HT1080 (cell line): ENCODE data around the gene SLC9A3. TPM values are rescaled to one million over a fixed set of nuclear protein-coding genes. Genes with fewer than 3 reads are reported as not detected.

ENCODE experiments used
- DNase-seq: peaks from one replicate; pipeline ENCODE4 v3.0.0-alpha.2; 2015; ENCODE audit warnings: low read depth
- total RNA-seq: library from RNA; depleted of rRNA; stranded (reverse); fragments of >200 nt; shearing (Covaris generic); gene quantifications from 2 replicates; pipeline ENCODE4 v1.2.3, GENCODE V29; 2014

Gene SLC9A3
- total RNA-seq, 1 experiment from 2014 or later: 7.5 TPM

DNA sequence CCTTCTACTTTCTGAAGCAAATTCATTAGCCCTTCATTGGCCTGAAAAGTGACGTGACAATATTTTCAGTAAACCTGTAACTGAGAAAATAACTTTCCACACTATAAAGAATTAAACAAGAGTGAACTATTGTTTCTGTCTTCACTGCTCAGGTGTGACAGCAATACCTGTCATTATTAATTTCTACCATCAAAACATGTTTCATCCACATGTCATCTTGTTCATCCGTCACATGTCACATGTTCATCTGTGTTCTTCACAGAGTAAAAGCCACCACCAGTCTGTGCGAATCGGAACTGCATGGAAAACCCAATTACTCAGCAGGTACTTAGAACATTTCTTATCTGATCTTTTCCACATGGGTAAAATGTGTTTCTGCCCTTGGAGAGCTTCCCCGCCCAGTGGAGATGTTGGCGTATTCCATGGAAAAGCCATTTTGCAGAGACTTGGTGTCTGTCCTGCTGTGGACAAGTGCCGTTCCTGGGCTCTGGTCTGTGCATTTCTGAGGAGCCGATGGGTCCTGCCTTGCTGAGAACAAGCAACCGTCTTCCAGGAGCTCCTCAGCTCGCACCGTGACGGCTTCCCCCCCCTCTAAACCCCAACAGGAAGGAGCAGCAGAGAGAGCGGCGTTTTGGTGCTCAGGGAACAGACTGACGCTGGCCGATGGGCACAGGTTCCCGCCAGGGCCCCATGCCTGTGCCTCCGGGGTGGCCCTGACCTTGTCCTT lies 91.9 kb downstream of the SLC9A3 start:
- no peak for DNase-seq

- DNase-seq: no peak
These were observed 92.6 kb downstream of the SLC9A3 start for GRCh38 chr5:431711-432050.

GRCh38 chr5:431001-431710 lies 93.1 kb downstream of the SLC9A3 start:
- peak; percentile 47 for DNase-seq

DNA sequence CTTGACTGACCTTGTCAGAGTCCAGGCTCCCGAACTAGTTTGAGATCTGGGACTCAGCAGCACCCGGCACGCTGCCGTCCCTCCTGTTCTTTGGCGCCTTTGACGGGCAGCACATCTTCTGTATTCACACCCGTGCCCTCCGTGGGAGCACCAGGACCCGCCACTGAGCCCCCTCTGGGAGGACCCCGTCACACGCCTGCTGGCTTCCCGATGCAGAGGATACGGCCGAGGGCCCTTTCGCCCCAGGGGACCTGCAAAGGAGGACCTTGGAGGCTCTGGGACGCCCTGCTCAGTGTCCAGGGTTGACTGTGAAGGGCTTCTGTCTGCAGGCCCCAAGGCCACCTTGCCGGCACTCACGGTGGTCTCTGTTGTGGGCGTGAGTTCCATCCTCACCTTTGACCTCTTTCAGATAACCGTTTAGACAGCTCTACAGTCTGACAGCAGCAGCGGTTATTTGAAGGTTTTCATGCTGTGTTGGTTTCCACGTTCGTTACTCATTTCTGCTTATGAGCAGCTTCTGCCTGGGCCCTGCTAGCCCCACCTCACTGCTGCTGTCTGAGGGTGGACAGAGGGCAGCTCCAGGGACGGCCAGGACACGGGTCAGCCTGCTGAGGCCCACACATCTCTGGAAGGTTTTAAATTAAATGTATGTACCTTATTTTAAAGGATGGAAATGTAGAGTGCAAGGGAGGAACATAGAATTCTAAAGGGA lies 93.9 kb downstream of the SLC9A3 start:
- no peak for DNase-seq

- DNase-seq: no peak
These were observed 94.6 kb downstream of the SLC9A3 start for GRCh38 chr5:429453-430188.

DNA sequence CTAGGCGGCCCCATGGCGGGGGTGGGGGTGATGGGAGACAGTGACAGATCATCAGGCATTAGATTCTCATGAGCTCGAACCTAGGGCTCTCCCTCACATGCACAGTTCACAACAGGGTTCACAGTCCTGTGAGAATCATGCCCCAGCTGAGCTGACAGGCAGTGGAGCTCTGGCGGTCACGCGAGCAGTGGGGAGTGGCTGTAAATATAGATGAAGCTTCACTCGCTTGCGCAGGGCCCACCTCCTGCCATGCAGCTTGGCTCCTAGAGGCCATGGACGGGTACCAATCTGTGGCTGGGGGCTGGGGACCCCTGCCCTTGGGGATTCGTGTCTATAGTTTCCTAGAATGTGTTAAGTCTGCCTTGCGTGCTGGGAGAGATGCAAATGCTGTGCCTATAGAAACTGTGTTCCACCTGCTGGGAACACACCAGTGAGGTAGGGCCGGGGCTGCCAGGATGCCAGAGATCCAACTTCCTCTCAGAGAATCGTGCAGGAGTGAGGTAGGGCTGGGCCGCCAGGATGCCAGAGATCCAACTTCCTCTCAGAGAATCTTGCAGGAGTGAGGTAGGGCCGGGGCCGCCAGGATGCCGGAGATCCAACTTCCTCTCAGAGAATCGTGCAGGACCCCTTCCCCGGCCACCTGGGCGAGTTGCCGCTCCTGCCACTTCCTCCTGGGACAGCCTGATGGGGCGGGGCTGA lies 95.3 kb downstream of the SLC9A3 start:
- no peak for DNase-seq

GRCh38 chr5:428219-428618 lies 96.0 kb downstream of the SLC9A3 start:
- DNase-seq: no peak

DNA sequence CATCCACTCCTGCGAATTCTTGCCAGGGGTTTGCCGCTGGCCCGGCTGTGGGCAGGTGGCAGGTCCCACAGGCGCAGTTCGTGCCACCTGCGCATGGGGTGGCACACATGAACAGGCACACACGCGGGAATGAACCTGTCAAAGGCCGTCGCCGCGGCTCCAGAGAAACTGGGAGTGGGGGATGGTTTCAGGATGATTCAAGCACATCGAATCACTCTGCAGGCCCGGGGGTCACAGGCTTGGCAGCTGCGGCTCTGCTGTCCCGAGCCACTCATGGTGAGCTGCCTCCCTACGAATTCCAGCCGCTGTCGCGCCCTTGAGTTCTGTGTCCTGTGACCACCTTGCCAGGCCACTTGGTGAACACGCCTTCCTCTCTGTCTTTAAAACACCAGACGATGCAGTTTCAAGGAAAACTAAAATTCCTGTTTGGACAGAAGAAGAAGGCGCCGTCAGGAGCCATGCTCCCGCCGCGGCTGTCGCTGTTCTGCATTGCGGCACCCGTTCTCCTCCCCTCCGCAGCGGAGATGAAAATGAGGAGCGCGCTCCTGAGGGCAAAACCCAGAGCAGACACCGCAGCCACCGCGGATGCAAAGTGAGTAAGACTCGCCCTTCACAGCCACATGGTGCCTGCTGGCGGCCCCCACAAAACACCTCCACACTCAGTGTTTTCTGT lies 96.7 kb downstream of the SLC9A3 start:
- DNase-seq: no peak

- DNase-seq: no peak
These were observed 97.8 kb downstream of the SLC9A3 start for GRCh38 chr5:426392-426976.

- DNase-seq: no peak
These were observed 98.5 kb downstream of the SLC9A3 start for GRCh38 chr5:425714-426113.

- no peak for DNase-seq
These were observed 99.7 kb downstream of the SLC9A3 start for GRCh38 chr5:424301-425110.

GRCh38 chr5:423626-424261 lies 100.5 kb downstream of the SLC9A3 start:
- DNase-seq: no peak

GRCh38 chr5:423233-423565 lies 101.0 kb downstream of the SLC9A3 start:
- DNase-seq: no peak

DNA sequence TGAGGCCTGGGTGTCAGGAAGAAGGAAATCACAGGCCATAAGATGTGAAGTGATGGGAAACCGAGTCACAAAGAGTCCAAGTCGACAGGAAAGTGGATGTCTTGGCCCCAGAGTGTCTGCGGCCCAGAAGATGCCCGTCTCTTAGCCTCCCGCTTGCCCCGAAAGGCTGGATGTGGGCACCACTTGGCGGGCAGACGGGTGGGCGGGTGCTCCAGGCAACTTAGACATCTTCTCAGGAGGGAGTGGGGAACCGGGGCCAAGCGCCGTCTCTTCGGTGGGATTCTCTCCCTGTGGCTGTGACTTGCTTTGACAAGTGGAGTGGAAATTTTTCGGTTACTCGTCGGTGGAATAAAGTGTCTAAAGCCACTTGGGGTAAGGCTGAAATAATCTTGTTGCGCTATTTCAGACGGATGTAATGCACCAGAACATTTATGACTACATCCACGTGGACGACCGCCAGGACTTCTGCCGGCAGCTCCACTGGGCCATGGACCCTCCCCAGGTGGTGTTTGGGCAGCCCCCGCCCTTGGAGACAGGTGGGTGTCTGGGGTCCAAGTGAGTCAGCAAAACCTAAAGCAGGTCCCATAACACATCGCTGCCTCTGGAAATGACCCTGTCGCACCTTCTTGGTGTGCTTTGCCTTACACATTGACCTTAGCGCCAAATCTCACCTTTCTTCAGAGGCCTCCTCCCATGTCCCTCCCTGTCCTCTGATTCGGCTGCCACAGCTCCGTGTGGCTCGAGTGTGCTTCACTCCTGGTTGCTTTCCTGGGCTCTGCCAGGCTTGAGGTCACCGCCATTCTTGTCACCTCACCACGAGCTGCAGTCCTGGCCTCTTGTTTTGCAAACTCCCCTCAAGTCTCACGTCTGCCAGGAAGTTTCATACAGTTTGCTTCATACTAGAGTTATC lies 101.7 kb downstream of the SLC9A3 start:
- DNase-seq: no peak

DNA sequence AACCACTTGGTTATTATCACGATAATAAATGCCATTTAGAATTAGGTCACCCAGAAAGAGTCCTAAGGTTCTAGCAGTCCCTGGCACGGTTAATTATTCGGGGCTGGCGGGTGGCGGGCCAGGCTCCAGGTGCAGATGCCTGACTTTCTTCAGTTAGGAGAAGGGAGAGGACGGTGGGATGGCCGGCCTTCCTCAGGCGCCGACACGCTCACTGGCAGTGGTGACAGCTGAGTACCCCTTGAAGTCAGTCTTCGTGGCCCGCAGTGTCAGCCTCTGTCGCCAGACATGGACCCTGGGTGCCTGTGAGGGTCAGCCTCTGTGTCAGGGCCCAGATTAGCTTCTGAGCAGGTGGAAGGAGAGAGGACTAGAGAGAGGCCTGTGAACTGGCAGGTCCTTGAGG lies 102.3 kb downstream of the SLC9A3 start:
- no peak for DNase-seq

- no peak for DNase-seq
These were observed 102.9 kb downstream of the SLC9A3 start for GRCh38 chr5:421287-421880.

DNA sequence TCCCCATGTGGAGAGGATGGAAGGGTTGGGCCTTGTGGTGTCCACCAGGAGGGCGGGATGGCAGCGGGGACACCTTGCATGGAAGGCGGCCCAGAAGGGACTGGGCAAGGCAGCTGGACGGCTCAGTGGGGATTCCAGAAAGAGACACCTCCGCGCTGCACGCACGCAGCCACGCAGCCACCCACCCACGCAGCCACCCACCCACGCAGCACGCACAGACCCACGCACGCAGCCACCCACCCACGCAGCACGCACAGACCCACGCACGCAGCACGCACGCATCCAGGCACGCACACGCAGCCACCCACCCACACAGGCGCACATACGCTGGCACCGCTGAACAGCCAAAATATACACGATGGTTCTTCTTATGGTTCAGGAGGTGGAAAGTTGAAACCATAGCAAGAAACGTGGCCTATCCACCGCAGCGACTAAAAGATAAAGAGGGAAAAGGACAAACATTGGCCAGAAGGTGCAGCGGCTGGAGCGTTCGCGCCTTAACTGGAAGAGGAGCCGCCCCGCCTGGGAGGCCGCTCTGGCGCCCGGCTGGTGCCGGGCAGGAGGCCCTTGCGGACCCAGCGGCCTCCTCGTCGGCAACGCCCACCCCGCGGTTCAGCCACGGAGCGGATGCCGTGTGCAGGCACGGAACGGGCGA lies 103.5 kb downstream of the SLC9A3 start:
- DNase-seq: no peak
